CD4-positive, CD25-positive, alpha-beta regulatory T cell (primary cell): Measurements from ENCODE around the gene DAZAP2. TPM values are rescaled to one million over a fixed set of nuclear protein-coding genes. Genes with fewer than 3 reads are reported as not detected.
A peak's percentile ranks its signal among the peaks of the same experiment; 100 is the strongest.

Source experiments
- ATAC-seq, 2 donors: fragments of 150-1000 bp; cut with Tn5 transposase; one replicate each; pipeline ENCODE4 v1.10.0; 2021; ENCODE audit warnings: low read depth in 2 of 2, moderate number of reproducible peaks in 2 of 2, moderate library complexity in 1 of 2
- DNase-seq, 3 donors: peaks; one replicate each; pipeline versions ENCODE4 v3.0.0 to v3.0.0-alpha.2; 2012 to 2022; ENCODE audit warnings: mixed read lengths in 1 of 3
- H3K27ac ChIP-seq: one replicate; pipeline ENCODE4 v1.7.0; 2013; ENCODE audit warnings: mild to moderate bottlenecking, low read length; ENCODE audit not compliant: insufficient read depth, poor library complexity, severe bottlenecking
- H3K27me3 ChIP-seq: one replicate; pipeline ENCODE4 v1.7.0; 2013; ENCODE audit warnings: low read length; ENCODE audit not compliant: control insufficient read depth, insufficient read depth
- H3K36me3 ChIP-seq: one replicate; pipeline ENCODE4 v1.7.0; 2013; ENCODE audit warnings: mild to moderate bottlenecking, low read length, moderate library complexity; ENCODE audit not compliant: control insufficient read depth, insufficient read depth
- H3K4me1 ChIP-seq: 2 replicates; pipeline ENCODE4 v1.7.0; 2013; ENCODE audit warnings: mild to moderate bottlenecking, low read length; ENCODE audit not compliant: insufficient read depth, control insufficient read depth, poor library complexity, severe bottlenecking
- H3K4me3 ChIP-seq: one replicate; pipeline ENCODE4 v1.7.0; 2013; ENCODE audit warnings: low read depth, mild to moderate bottlenecking, low read length, moderate library complexity
- H3K9me3 ChIP-seq, 2 experiments: 1 replicate in 1 of 2; 2 replicates in 1 of 2; pipeline ENCODE4 v1.7.0; 2013; ENCODE audit warnings: low read length in 2 of 2, mild to moderate bottlenecking in 1 of 2, moderate library complexity in 1 of 2; ENCODE audit not compliant: control insufficient read depth in 2 of 2
- H3K27ac Mint-ChIP-seq, 3 donors: one replicate each; pipeline ENCODE4 v1.8.0; 2020 to 2022; ENCODE audit warnings: mild to moderate bottlenecking in 3 of 3, mixed read lengths in 3 of 3, moderate library complexity in 2 of 3
- H3K27me3 Mint-ChIP-seq: one replicate; pipeline ENCODE4 v1.8.0; 2022; ENCODE audit warnings: mild to moderate bottlenecking, mixed read lengths
- H3K36me3 Mint-ChIP-seq: one replicate; pipeline ENCODE4 v1.8.0; 2020; ENCODE audit warnings: mixed read lengths
- H3K4me1 Mint-ChIP-seq, 4 donors: one replicate each; pipeline ENCODE4 v1.8.0; 2020 to 2022; ENCODE audit warnings: mixed read lengths in 4 of 4, mild to moderate bottlenecking in 1 of 4
- H3K4me3 Mint-ChIP-seq, 4 donors: one replicate each; pipeline ENCODE4 v1.8.0; 2020 to 2022; ENCODE audit warnings: mild to moderate bottlenecking in 4 of 4, mixed read lengths in 4 of 4, moderate library complexity in 3 of 4
- H3K9me3 Mint-ChIP-seq, 7 donors: one replicate each; pipeline ENCODE4 v1.8.0; 2020 to 2022; ENCODE audit warnings: mixed read lengths in 7 of 7, mild to moderate bottlenecking in 3 of 7, moderate library complexity in 2 of 7
- polyA plus RNA-seq, 4 donors: library from polyadenylated mRNA; unstranded; fragments of 300-500 nt; fragmentation: Illumina TruSeq; gene quantifications; one replicate each; pipeline ENCODE4 v1.2.3, GENCODE V29; 2021
- total RNA-seq: library from RNA; stranded (reverse); gene quantifications from one replicate; pipeline ENCODE4 v1.2.3, GENCODE V29; 2022

Gene DAZAP2
- total and polyA plus RNA-seq, 5 donors from 2014 or later = 338 to 1,956 (median 1,560) TPM

DNA sequence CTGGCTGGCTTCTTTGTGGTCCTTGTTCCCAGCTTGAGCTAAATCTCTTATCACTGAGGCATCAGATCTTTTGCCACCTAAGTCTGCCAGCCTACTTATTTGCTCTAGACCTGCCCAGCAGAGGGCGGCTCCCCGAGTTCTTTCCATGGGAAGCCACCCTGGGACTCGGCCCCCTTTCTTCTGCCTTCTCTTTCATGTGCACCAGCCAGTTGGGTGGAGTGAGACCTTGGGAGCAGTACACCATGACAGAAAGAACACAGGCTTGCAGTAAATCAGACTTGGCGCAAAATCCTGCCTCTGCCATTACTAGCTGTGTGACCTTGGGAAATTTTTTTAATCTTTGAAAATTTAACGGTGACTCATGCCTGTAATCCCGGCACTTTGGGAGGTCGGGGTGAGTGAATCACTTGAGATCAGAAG is 24.1 kb downstream of the DAZAP2 start:
- Mint-ChIP-seq H3K27ac (no peak overlapping the region), H3K9me3 (peaks cover 0 to 2% (median 0%) of the 10 kb centered on the region in 7 donors), H3K4me1 (peaks cover 5 to 24% (median 13%) of the 10 kb centered on the region in 4 donors), H3K36me3 (peaks cover 4% of the 10 kb centered on the region), H3K27me3 (no peaks in the 10 kb centered on the region), H3K4me3 (no peak overlapping the region)
- no peaks in the 10 kb centered on the region for H3K36me3 ChIP-seq
- H3K9me3 ChIP-seq = no peaks in the 10 kb centered on the region
- H3K27ac ChIP-seq = no peak overlapping the region
- no peaks in the 10 kb centered on the region for H3K4me1 ChIP-seq
- ATAC-seq (no peak), DNase-seq (peak in 1 of 3 donors; percentile 37)
- no peak overlapping the region for H3K4me3 ChIP-seq
- H3K27me3 ChIP-seq = no peaks in the 10 kb centered on the region

DNA sequence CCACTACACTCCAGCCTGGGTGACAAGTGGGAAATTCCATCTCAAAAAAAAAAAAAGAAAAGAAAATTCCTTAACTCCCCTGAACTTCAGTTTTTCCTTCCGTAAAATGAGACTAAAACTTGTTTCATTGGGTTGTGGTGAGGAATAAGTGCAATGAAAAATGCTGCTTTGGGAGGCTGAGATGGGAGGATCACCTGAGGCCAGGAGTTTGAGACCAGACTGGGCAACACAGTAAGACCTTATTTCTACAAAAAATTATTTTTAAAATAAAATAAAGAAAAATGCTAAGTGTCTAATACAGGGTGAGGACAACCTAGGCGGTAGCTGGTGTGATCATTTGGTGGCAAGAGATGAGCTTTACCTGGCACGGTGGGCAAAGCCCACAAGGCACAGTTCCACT is 24.7 kb downstream of the DAZAP2 start:
- H3K9me3 Mint-ChIP-seq = peaks cover 0 to 2% (median 0%) of the 10 kb centered on the region in 7 donors
- H3K4me3 Mint-ChIP-seq = no peak overlapping the region
- Histone ChIP-seq H3K9me3 (no peaks in the 10 kb centered on the region), H3K36me3 (no peaks in the 10 kb centered on the region), H3K27me3 (no peaks in the 10 kb centered on the region), H3K27ac (no peak overlapping the region), H3K4me3 (no peak overlapping the region), H3K4me1 (no peaks in the 10 kb centered on the region)
- peaks cover 5 to 25% (median 13%) of the 10 kb centered on the region in 4 donors for H3K4me1 Mint-ChIP-seq
- H3K36me3 Mint-ChIP-seq = peaks cover 4% of the 10 kb centered on the region
- no peak for ATAC-seq
- H3K27ac Mint-ChIP-seq = no peak overlapping the region
- no peaks in the 10 kb centered on the region for H3K27me3 Mint-ChIP-seq
- DNase-seq = no peak

DNA sequence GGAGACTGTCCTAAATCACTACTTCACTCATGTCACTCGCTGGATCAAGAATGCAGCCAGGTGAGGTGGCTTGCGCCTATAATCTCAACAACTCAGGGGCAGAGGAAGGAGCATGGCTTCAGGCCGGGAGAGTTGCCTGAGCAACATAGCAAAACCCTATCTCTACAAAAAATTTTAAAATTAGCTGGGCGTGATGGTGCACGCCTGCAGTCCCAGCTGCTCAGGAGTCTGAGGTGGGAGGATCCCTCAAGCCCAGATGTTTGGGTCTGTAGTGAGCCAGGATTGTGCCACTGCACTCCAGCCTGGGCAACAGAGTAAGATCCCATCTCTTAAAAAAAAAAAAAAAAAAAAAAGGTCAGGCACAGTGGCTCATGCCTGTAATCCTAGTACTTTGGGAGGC is 25.7 kb downstream of the DAZAP2 start:
- H3K27ac ChIP-seq = no peak overlapping the region
- Mint-ChIP-seq H3K4me1 (peaks cover 5 to 33% (median 16%) of the 10 kb centered on the region in 4 donors), H3K4me3 (no peak overlapping the region), H3K27me3 (no peaks in the 10 kb centered on the region), H3K9me3 (peaks cover 0 to 2% (median 0%) of the 10 kb centered on the region in 7 donors), H3K27ac (no peak overlapping the region), H3K36me3 (peaks cover 4% of the 10 kb centered on the region)
- H3K4me1 ChIP-seq = peaks cover 2% of the 10 kb centered on the region
- H3K4me3 ChIP-seq = no peak overlapping the region
- no peaks in the 10 kb centered on the region for H3K36me3 ChIP-seq
- DNase-seq (no peak), ATAC-seq (no peak)
- no peaks in the 10 kb centered on the region for H3K9me3 ChIP-seq
- no peaks in the 10 kb centered on the region for H3K27me3 ChIP-seq

DNA sequence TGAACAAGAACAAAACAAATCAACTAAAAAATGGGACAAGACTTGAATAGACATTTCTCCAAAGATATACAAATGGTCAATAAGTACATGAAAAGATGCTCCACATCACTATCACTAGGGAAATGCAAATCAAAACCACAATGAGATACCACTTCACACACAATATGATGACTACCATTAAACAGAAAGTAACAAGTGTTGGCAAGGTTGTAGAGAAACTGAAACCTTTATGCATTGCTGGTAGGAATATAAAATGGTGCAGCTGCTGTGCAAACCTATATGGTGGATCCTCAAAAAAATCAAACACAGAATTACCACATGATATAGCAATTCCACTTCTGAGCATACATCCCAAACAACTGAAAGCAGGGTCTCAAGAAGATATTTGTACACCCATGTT is 26.4 kb downstream of the DAZAP2 start:
- Histone ChIP-seq H3K27me3 (no peaks in the 10 kb centered on the region), H3K4me1 (peaks cover 6% of the 10 kb centered on the region), H3K27ac (no peak overlapping the region), H3K9me3 (no peaks in the 10 kb centered on the region), H3K36me3 (no peaks in the 10 kb centered on the region), H3K4me3 (peak overlapping the region; percentile 24)
- DNase-seq = peak in 2 of 3 donors; percentile 24 to 70
- peaks cover 0 to 2% (median 0%) of the 10 kb centered on the region in 7 donors for H3K9me3 Mint-ChIP-seq
- peaks cover 5 to 35% (median 17%) of the 10 kb centered on the region in 4 donors for H3K4me1 Mint-ChIP-seq
- H3K36me3 Mint-ChIP-seq = peaks cover 4% of the 10 kb centered on the region
- no peaks in the 10 kb centered on the region for H3K27me3 Mint-ChIP-seq
- peak overlapping the region in 2 of 3 donors; percentile 21 to 52 for H3K27ac Mint-ChIP-seq
- H3K4me3 Mint-ChIP-seq = peak overlapping the region in 3 of 4 donors; percentile 30 to 68 (median 59)
- peak in 1 of 2 donors; percentile 40 for ATAC-seq

DNA sequence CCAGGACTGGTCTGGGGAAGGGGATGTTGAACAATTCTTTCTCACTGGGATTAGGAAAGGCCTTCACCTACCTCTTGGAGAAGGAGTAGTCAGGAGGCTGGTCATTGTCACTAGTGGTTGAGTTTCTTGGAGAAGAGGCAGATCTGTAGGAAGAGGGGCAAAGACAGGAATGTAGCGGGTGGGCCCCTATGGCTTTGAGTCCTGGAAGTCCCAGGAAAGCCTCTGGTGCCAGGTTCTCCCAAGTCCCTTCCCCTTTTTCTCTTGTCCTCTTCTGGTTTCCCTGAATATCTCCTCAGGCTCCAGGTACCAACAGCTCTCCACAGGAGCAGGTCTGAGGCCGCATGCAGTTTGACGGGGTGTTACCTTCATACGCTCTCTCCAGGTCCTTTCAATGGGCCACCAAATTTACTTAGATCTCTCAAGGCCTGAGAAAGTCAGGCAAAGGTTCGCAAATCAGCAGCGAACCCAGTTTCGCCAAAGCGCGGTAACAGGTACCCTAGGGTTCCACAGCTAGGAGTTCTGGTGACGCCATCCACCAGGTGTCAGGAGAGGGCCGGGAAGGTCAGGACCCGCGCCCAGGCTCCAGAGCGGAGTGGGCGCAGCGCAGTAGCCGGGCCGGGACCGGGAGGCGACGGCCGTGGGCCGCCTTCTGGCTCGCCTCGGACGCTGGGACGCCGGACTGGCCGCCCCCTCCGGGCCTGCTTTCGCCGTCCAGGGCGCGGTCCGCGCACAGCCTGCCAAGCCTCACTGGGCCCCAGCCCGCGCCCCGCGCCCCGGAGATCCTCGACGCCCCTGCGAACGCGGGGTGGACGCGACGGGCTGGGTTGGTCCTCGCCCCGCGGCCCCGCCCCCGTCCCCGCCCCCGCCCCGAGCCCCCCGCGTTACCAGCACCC is 30.8 kb downstream of the DAZAP2 start:
- H3K4me3 Mint-ChIP-seq = peak overlapping the region; percentile 82 to 90 (median 89)
- peaks cover 16% of the 10 kb centered on the region for H3K4me1 ChIP-seq
- peaks cover 0 to 2% (median 0%) of the 10 kb centered on the region in 7 donors for H3K9me3 Mint-ChIP-seq
- ATAC-seq = peak; percentile 71 to 77
- H3K9me3 ChIP-seq = no peaks in the 10 kb centered on the region
- peaks cover 6% of the 10 kb centered on the region for H3K27me3 ChIP-seq
- no peak overlapping the region for H3K27ac ChIP-seq
- peaks cover 9% of the 10 kb centered on the region for H3K27me3 Mint-ChIP-seq
- H3K27ac Mint-ChIP-seq = peak overlapping the region; percentile 34 to 93 (median 89)
- peaks cover 4% of the 10 kb centered on the region for H3K36me3 Mint-ChIP-seq
- H3K36me3 ChIP-seq = no peaks in the 10 kb centered on the region
- H3K4me1 Mint-ChIP-seq = peaks cover 12 to 35% (median 19%) of the 10 kb centered on the region in 4 donors
- peak; percentile 44 to 54 (median 54) for DNase-seq
- H3K4me3 ChIP-seq = peak overlapping the region; percentile 44

DNA sequence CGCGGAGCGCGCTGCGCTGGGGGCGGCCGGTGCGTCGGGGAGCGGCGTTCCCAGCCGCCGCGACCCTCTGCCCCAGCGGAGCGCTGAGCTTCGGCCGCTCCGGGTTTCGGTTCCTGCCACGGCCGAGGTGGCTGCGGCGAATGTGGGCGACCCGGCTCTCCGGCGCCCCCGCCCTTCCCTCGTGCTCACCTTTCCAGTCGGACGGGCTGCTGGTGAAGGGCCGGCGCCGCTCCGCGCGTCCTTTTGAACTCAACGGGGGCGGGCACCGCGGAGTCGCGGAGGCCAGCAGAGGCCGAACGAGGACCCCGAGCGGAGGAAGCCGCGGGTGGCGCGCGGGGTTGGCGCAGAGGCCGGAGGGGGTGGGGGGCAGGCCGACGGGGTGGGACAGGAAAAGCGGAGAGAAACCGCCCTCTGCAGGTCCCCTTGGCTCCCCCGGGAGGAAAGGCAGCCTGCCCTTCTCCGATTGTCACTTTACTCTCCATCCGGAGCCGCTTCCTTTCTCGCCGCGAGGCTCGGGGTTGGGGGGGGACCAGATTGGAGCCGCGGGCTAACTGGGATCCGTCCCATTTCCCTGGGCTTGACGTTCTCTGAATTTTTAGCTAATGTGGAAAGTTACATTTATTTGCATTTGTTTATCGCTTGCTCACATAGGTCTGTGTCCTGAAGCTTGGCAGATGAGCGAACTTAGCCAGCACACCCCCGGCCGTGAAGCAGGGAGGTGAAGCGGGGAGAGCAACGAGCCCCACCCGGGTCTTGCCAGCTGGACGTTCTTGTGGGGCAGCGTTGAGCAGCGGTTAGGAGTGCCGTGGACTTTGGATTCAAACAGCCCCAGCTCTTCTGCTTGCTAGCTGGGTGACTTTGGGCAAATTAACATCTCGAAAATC is 31.7 kb downstream of the DAZAP2 start, which contains the start of gene SMAGP:
TSS of gene SMAGP (minus strand) at position 349 of the 884 bp plus-strand sequence. CDS start 1,137 bp downstream, outside the sequence.
- Histone ChIP-seq H3K36me3 (no peaks in the 10 kb centered on the region), H3K27me3 (peaks cover 6% of the 10 kb centered on the region), H3K27ac (no peak within 1 kb of the TSS), H3K4me3 (peak within 1 kb of the TSS; percentile 68), H3K9me3 (no peaks in the 10 kb centered on the region), H3K4me1 (peaks cover 16% of the 10 kb centered on the region)
- Mint-ChIP-seq H3K4me1 (peaks cover 7 to 30% (median 14%) of the 10 kb centered on the region in 4 donors), H3K4me3 (peak within 1 kb of the TSS; percentile 90 to 97 (median 94)), H3K36me3 (peaks cover 4% of the 10 kb centered on the region), H3K9me3 (peaks cover 0 to 2% (median 0%) of the 10 kb centered on the region in 7 donors), H3K27me3 (peaks cover 9% of the 10 kb centered on the region), H3K27ac (peak within 1 kb of the TSS; percentile 34 to 93 (median 93))
- ATAC-seq (peak; percentile 35 to 46), DNase-seq (peak; percentile 36 to 47 (median 45))

DNA sequence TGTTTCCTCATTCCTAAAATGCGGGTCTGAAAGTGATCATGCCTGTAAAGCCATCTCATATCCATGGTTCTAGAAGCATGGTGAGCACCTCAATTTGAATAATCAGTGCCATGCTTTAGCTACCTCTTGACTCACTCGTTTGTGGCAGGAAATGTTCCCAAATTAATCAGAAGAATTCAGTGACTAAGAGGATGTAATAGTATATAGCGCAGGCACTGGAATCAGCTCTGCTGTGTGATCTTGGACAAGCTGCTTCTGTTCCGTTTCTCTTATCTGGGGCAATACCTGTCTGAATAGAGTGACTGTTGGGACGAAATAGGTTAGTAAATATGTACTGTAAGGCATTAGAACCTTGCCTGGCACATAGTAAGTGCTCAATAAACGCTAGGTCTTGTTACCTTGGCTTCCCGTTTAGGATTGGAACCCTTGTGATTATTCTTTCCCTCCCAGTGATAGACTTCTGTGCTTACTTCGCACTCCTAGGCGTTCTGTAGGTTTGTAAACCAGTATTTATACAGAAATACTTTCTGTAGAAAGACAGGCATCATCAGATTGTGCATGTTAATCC is 32.4 kb downstream of the DAZAP2 start:
- Histone ChIP-seq H3K27ac (no peak overlapping the region), H3K9me3 (no peaks in the 10 kb centered on the region), H3K27me3 (peaks cover 6% of the 10 kb centered on the region), H3K4me3 (peak overlapping the region; percentile 68), H3K36me3 (no peaks in the 10 kb centered on the region), H3K4me1 (peaks cover 16% of the 10 kb centered on the region)
- Mint-ChIP-seq H3K27me3 (peaks cover 9% of the 10 kb centered on the region), H3K36me3 (no peaks in the 10 kb centered on the region), H3K9me3 (no peaks in the 10 kb centered on the region), H3K27ac (peak overlapping the region; percentile 52 to 93 (median 91)), H3K4me1 (peaks cover 6 to 25% (median 14%) of the 10 kb centered on the region in 4 donors), H3K4me3 (peak overlapping the region; percentile 89 to 97 (median 94))
- ATAC-seq = no peak
- DNase-seq = no peak
